Astrocyte of the spinal cord (primary cell): ENCODE data around the gene SCAMP4.

Source experiments
- DNase-seq: peaks from one replicate; pipeline ENCODE4 v3.0.0; 2011; ENCODE audit warnings: low read depth, low spot score
- H3K4me3 ChIP-seq: 2 replicates; pipeline ENCODE4 v1.5.1; 2011; ENCODE audit warnings: low read depth, mild to moderate bottlenecking, low read length, moderate library complexity
- CTCF ChIP-seq: IDR thresholded peaks from 2 replicates; pipeline ENCODE4 v1.5.1; 2012; ENCODE audit warnings: low read depth, mild to moderate bottlenecking, low read length, inconsistent platforms
- in situ Hi-C: cut with HindIII; loops from 2 replicates; pipeline ENCODE4 v1.10.0; 2017; ENCODE audit warnings: low sequenced_read_pairs

SCAMP4 gene

DNA sequence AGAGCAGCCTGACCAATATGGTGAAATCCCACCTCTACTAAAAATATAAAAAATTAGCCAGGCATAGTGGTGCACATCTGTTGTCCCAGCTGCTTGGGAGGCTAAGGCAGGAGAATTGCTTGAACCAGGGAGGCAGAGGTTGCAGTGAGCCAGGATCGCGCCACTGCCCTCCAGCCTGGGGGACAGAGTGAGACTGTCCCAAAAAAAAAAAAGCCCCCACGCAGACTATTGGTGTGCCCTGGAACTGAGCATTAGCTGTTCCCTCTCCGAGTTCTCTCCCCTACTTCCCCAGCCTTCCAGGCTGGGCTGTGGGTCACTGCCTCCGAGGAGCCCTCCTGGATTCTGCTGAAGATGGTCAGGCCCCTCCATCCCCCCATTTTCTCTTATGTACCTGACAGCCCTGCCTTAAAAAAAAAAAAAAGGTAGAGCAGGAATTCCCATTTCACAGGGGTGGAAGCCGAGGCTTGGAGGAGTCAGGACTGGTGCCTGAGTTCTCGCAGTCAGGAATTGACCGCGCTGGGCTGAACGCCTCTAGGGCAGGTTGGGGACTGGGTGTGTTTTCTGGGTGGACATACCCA is 1.9 kb downstream of the SCAMP4 start:
- in situ Hi-C loops, result no loop called here
- no peak overlapping the region for H3K4me3 ChIP-seq
- TF ChIP-seq CTCF, result no peak
- no peak for DNase-seq

- in situ Hi-C loops, result no loop called here
- TF ChIP-seq CTCF, result no peak
- no peak overlapping the region for H3K4me3 ChIP-seq
- DNase-seq, result no peak
Observed at GRCh38 chr19:1907563-1908363, 2.6 kb downstream of the SCAMP4 start.

DNA sequence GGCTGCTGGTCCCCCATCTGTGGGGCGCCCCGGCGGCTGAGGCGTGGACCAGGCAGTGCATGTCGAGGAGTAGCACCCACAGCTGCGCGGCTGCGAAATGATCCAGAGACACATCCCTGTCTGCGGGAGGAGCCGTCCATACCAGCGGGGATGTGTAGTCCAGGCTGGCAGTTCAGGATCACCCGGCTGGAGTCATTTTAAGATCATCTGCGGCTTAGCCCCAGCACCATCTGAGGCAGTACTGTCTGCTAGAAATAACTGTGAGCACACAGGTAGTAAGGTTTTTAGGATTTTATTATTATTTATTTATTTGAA is 3.1 kb downstream of the SCAMP4 start:
- in situ Hi-C loops, result no loop called here
- TF ChIP-seq CTCF, result no peak
- H3K4me3 ChIP-seq, result no peak overlapping the region
- DNase-seq, result no peak

DNA sequence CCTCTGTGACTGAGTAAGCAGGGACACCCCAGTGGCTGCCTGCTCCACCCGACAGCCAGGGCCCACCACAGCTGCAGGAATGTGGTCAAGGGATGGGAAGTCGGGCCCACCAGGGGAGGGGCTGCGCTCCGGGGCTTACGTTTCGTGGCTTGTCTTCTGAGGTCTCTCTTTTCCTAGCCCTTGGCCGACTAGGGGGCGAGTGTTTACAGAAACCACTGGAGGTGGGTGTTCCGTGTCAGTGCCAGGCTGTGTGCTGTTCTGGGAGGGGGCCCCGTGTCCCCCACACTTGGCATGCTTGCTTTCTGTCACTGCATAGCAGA is 4.5 kb downstream of the SCAMP4 start:
- in situ Hi-C loops, result no loop called here
- no peak overlapping the region for H3K4me3 ChIP-seq
- DNase-seq, result peak; percentile 37
- TF ChIP-seq CTCF, result no peak

- TF ChIP-seq CTCF, result no peak
Observed at GRCh38 chr19:1910177-1910576, 5.0 kb downstream of the SCAMP4 start.

GRCh38 chr19:1911098-1911497 is 5.9 kb downstream of the SCAMP4 start:
- in situ Hi-C loops, result no loop called here

More at GRCh38 chr19:1910177-1910576, 5.0 kb downstream of the SCAMP4 start:
- DNase-seq, result no peak
- no peak overlapping the region for H3K4me3 ChIP-seq
- in situ Hi-C loops, result no loop called here

More at GRCh38 chr19:1911098-1911497, 5.9 kb downstream of the SCAMP4 start:
- no peak overlapping the region for H3K4me3 ChIP-seq
- no peak for DNase-seq
- TF ChIP-seq CTCF, result no peak
